Kidney (tissue), 14 donors: ENCODE data around the gene ZNF35. TPM values are rescaled to one million over a fixed set of nuclear protein-coding genes. Genes with fewer than 3 reads are reported as not detected.

Experiments used
- DNase-seq, 5 donors: peaks; one replicate each; pipeline ENCODE4 v3.0.0-alpha.2; 2013 to 2020
- FAIRE-seq: peaks from 2 replicates; lab custom pipeline; 2012; peaks lifted over from hg19 to GRCh38; lab: Jason Lieb, UNC
- H3K27ac ChIP-seq, 2 donors: one replicate each; pipeline ENCODE4 v1.7.0; 2013; ENCODE audit warnings: low read depth in 2 of 2, low read length in 2 of 2, inconsistent platforms in 1 of 2
- H3K27me3 ChIP-seq: one replicate; pipeline ENCODE4 v1.7.1; 2013; ENCODE audit warnings: low read length, inconsistent platforms; ENCODE audit not compliant: control insufficient read depth, insufficient read depth
- H3K36me3 ChIP-seq, 3 donors: one replicate each; pipeline versions ENCODE4 v1.7.0 to v1.7.1; 2013; ENCODE audit warnings: low read length in 3 of 3, control low read depth in 1 of 3, inconsistent platforms in 1 of 3; ENCODE audit not compliant: insufficient read depth in 3 of 3, control insufficient read depth in 2 of 3
- H3K4me1 ChIP-seq, 3 donors: one replicate each; pipeline versions ENCODE4 v1.7.0 to v1.7.1; 2013; ENCODE audit warnings: low read length in 3 of 3, inconsistent platforms in 1 of 3, low read depth in 1 of 3; ENCODE audit not compliant: control insufficient read depth in 2 of 3, insufficient read depth in 2 of 3
- H3K4me3 ChIP-seq, 3 donors: one replicate each; pipeline versions ENCODE4 v1.7.0 to v1.8.1; 2013; ENCODE audit warnings: low read length in 3 of 3, control low read depth in 1 of 3, inconsistent platforms in 1 of 3
- H3K9ac ChIP-seq, 3 donors: one replicate each; pipeline versions ENCODE4 v1.7.0 to v1.7.1; 2013; ENCODE audit warnings: low read length in 3 of 3, control low read depth in 1 of 3, inconsistent platforms in 1 of 3
- H3K9me3 ChIP-seq, 3 donors: one replicate each; pipeline versions ENCODE4 v1.7.0 to v1.7.1; 2013; ENCODE audit warnings: low read length in 3 of 3, control low read depth in 1 of 3, inconsistent platforms in 1 of 3; ENCODE audit not compliant: control insufficient read depth in 2 of 3, insufficient read depth in 1 of 3
- CTCF ChIP-seq: IDR thresholded peaks from 3 replicates; pipeline ENCODE4 v1.5.1; 2012; ENCODE audit warnings: mild to moderate bottlenecking, moderate library complexity, borderline replicate concordance; ENCODE audit not compliant: insufficient read depth; ENCODE audit errors: extremely low read depth
- intact Hi-C: fragments of 100-400 bp; cut with DNase I; formaldehyde crosslinking; loops from one replicate; pipeline ENCODE4 v1.11.1; 2022
- polyA plus RNA-seq: library from polyadenylated mRNA; stranded (reverse); fragments of 350-450 nt; fragmentation: Illumina TruSeq; extraction: RNeasy Lipid Tissue Mini Kit (QIAGEN cat#74804); gene quantifications from one replicate; pipeline ENCODE4 v1.2.3, GENCODE V29; 2014; ENCODE audit warnings: low read depth, low replicate concordance; ENCODE audit not compliant: insufficient read depth
- total RNA-seq: library from RNA; stranded (reverse); fragmentation: NEBNext Ultra II Directional; extraction: Animal tissue kit (Norgen Biotek cat#: 25700); gene quantifications from one replicate; pipeline ENCODE4 v1.2.1, GENCODE V29; 2021
- donor health status: control.
- donor health status: control.
- donor health status: control.
- donor health status: control.
- donor health status: control.
- donor health status: DM: yes; HTN: yes; CAD: no.
- donor health status: Normal renal cell carcinoma (clear cell type).

The ZNF35 gene
- total and polyA plus RNA-seq, 2 donors from 2014 or later, result 2.6 to 11.6 TPM

GRCh38 chr3:44674211-44674610 is 25.7 kb downstream of the ZNF35 start:
- no peak for TF ChIP-seq CTCF

GRCh38 chr3:44678480-44679116 is 30.1 kb downstream of the ZNF35 start:
- Histone ChIP-seq H3K27ac (no peak overlapping the region), H3K27me3 (no peaks in the 10 kb centered on the region), H3K9ac (no peak overlapping the region), H3K9me3 (peaks cover 0 to 3% (median 0%) of the 10 kb centered on the region in 3 donors), H3K4me1 (no peaks in the 10 kb centered on the region), H3K4me3 (no peak overlapping the region), H3K36me3 (no peaks in the 10 kb centered on the region)
- DNase-seq (no peak), FAIRE-seq (no peak)
- intact Hi-C loops, result no loop called here
- no peak for TF ChIP-seq CTCF

More at GRCh38 chr3:44674211-44674610, 25.7 kb downstream of the ZNF35 start:
- H3K36me3 ChIP-seq, result no peaks in the 10 kb centered on the region
- FAIRE-seq (no peak), DNase-seq (no peak)
- no peak overlapping the region for H3K4me3 ChIP-seq
- H3K27me3 ChIP-seq, result no peaks in the 10 kb centered on the region
- no peak overlapping the region for H3K27ac ChIP-seq
- intact Hi-C loops, result no loop called here
- no peaks in the 10 kb centered on the region for H3K9me3 ChIP-seq
- H3K9ac ChIP-seq, result no peak overlapping the region
- H3K4me1 ChIP-seq, result no peaks in the 10 kb centered on the region

GRCh38 chr3:44680921-44681455 is 32.5 kb downstream of the ZNF35 start:
- no peak for FAIRE-seq
- intact Hi-C loops, result no loop called here

More at GRCh38 chr3:44680921-44681455, 32.5 kb downstream of the ZNF35 start:
- Histone ChIP-seq H3K36me3 (no peaks in the 10 kb centered on the region), H3K9ac (no peak overlapping the region), H3K4me3 (no peak overlapping the region), H3K27ac (no peak overlapping the region), H3K27me3 (no peaks in the 10 kb centered on the region), H3K9me3 (peaks cover 0 to 3% (median 0%) of the 10 kb centered on the region in 3 donors), H3K4me1 (peaks cover 0 to 4% (median 3%) of the 10 kb centered on the region in 3 donors)
- no peak for TF ChIP-seq CTCF
- DNase-seq, result no peak
